ENCODE data around the gene ERGIC1. TPM values are rescaled to one million over a fixed set of nuclear protein-coding genes. Genes with fewer than 3 reads are reported as not detected.

Gene ERGIC1
- total and polyA plus RNA-seq, 2 of the 13 experiments (the other 11 are each of a cell fraction or from before 2014, with no cell fraction given), result 78.5 to 184 TPM

- TF ChIP-seq TARDBP (CRISPR knock-in tag; IDR thresholded peaks at IDR 0.05) (0 out of 2 replicates have a peak, but pooled peaks have one; percentile 17), KDM2A (CRISPR knock-in tag; IDR thresholded peaks at IDR 0.05; ENCODE audit: borderline replicate concordance, low read depth) (peak; percentile 34; the same call in 1 of the 2 replicates), ZNF275 (CRISPR knock-in tag; IDR thresholded peaks at IDR 0.05; ENCODE audit: borderline replicate concordance) (peak; percentile 60; the same call in 1 of the 2 replicates), GABPA (IDR thresholded peaks at IDR 0.05; ENCODE audit: low read depth, low read length) (no peak), GABPA (CRISPR knock-in tag; IDR thresholded peaks at IDR 0.05; ENCODE audit: low read depth) (0 out of 2 replicates have a peak, but pooled peaks have one; percentile 13), MTA1 (CRISPR knock-in tag; IDR thresholded peaks at IDR 0.05; ENCODE audit: borderline replicate concordance) (peak; percentile 47; the same call in 1 of the 2 replicates), SP5 (CRISPR knock-in tag; IDR thresholded peaks at IDR 0.05; ENCODE audit: borderline replicate concordance, low read depth) (0 out of 2 replicates have a peak, but pooled peaks have one; percentile 8), CREBL2 (CRISPR knock-in tag; IDR thresholded peaks at IDR 0.05; ENCODE audit: borderline replicate concordance) (no peak), ZNF256 (CRISPR knock-in tag; conservative IDR thresholded peaks at IDR 0.05) (no peak), CREB3 (CRISPR knock-in tag; IDR thresholded peaks at IDR 0.05) (no peak), NFYB (CRISPR knock-in tag; IDR thresholded peaks at IDR 0.05) (0 out of 2 replicates have a peak, but pooled peaks have one; percentile 2), ZNF772 (CRISPR knock-in tag; IDR thresholded peaks at IDR 0.05) (no peak), IKZF5 (CRISPR knock-in tag; IDR thresholded peaks at IDR 0.05) (no peak), FOSL2 (CRISPR knock-in tag; IDR thresholded peaks at IDR 0.05) (no peak; the same call in 1 of the 2 replicates), HOXA3 (CRISPR knock-in tag; IDR thresholded peaks at IDR 0.05) (peak; percentile 3; the same call in 1 of the 2 replicates), FOXA3 (CRISPR knock-in tag; IDR thresholded peaks at IDR 0.05) (no peak), SIN3A (IDR thresholded peaks at IDR 0.05; ENCODE audit: borderline replicate concordance, low read depth, low read length) (peak; percentile 37; the same call in 1 of the 2 replicates), ELF4 (CRISPR knock-in tag; IDR thresholded peaks at IDR 0.05; ENCODE audit: borderline replicate concordance) (no peak), ATAD3A (CRISPR knock-in tag; IDR thresholded peaks at IDR 0.05) (no peak), ZNF124 (CRISPR knock-in tag; IDR thresholded peaks at IDR 0.05) (no peak), TAF1 (CRISPR knock-in tag; IDR thresholded peaks at IDR 0.05) (0 out of 2 replicates have a peak, but pooled peaks have one; percentile 22), SOX13 (IDR thresholded peaks at IDR 0.05) (no peak), SOX13 (CRISPR knock-in tag; conservative IDR thresholded peaks at IDR 0.05 in 1 of 2, IDR thresholded peaks at IDR 0.05 in 1 of 2) (peak in 1 of 2 experiments; percentile 30; a peak in 1 of 4 replicates), POLR2A (IDR thresholded peaks at IDR 0.05; ENCODE audit: insufficient read depth in 1 of 2, low read depth in 2 of 2, low read length in 2 of 2) (peak in 1 of 2 experiments; percentile 40; a peak in 1 of 4 replicates), TIGD3 (CRISPR knock-in tag; IDR thresholded peaks at IDR 0.05; ENCODE audit: borderline replicate concordance) (no peak)
Measured at GRCh38 chr5:172834415-172835289, 601 bp downstream of the ERGIC1 start (continued).
